HepG2 (cell line): ENCODE measurements around the gene GSS.

Experiments used
- ATF3 ChIP-seq: sonication (generic); formaldehyde crosslinking; IDR thresholded peaks from 2 replicates; pipeline ENCODE4 v1.4.0; 2020; ENCODE audit warnings: missing genetic modification reagents
- CENPX ChIP-seq: sonication (generic); formaldehyde crosslinking; IDR thresholded peaks from 2 replicates; pipeline ENCODE4 v1.9.0; 2021; ENCODE audit warnings: mild to moderate bottlenecking, missing genetic modification reagents, moderate library complexity
- CREB1 ChIP-seq, 2 experiments: fragments of 450-650 bp in 1 of 2; IDR thresholded peaks; 2 replicates each; pipeline ENCODE4 v1.6.1; 2016 to 2017; ENCODE audit warnings: control low read depth in 1 of 2, mild to moderate bottlenecking in 1 of 2, missing compliant biosample characterization in 1 of 2, missing genetic modification characterization in 1 of 2
- EZH2 ChIP-seq: conservative IDR thresholded peaks from 2 replicates; pipeline ENCODE4 v1.6.1; 2012; ENCODE audit warnings: mild to moderate bottlenecking, low read depth, low read length, moderate library complexity
- TF ChIP-seq, protein P1 (sequence below): IDR thresholded peaks from 2 replicates; pipeline ENCODE4 v1.6.1; 2012; ENCODE audit warnings: inconsistent platforms
- TF ChIP-seq, protein P2 (sequence below): sonication (generic); formaldehyde crosslinking; IDR thresholded peaks from 2 replicates; pipeline ENCODE4 v1.5.0; 2020; ENCODE audit warnings: mild to moderate bottlenecking, missing genetic modification reagents, moderate library complexity

- TF ChIP-seq CREB1 (IDR thresholded peaks at IDR 0.05), result no peak
- TF ChIP-seq CREB1 (CRISPR knock-in tag; IDR thresholded peaks at IDR 0.05), result no peak
- no peak for TF ChIP-seq ATF3 (CRISPR knock-in tag)
- TF ChIP-seq CENPX (CRISPR knock-in tag), result no peak
- TF ChIP-seq, protein P1, sequence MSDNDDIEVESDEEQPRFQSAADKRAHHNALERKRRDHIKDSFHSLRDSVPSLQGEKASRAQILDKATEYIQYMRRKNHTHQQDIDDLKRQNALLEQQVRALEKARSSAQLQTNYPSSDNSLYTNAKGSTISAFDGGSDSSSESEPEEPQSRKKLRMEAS, result no peak
- TF ChIP-seq, protein P2, sequence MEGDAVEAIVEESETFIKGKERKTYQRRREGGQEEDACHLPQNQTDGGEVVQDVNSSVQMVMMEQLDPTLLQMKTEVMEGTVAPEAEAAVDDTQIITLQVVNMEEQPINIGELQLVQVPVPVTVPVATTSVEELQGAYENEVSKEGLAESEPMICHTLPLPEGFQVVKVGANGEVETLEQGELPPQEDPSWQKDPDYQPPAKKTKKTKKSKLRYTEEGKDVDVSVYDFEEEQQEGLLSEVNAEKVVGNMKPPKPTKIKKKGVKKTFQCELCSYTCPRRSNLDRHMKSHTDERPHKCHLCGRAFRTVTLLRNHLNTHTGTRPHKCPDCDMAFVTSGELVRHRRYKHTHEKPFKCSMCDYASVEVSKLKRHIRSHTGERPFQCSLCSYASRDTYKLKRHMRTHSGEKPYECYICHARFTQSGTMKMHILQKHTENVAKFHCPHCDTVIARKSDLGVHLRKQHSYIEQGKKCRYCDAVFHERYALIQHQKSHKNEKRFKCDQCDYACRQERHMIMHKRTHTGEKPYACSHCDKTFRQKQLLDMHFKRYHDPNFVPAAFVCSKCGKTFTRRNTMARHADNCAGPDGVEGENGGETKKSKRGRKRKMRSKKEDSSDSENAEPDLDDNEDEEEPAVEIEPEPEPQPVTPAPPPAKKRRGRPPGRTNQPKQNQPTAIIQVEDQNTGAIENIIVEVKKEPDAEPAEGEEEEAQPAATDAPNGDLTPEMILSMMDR (CRISPR knock-in tag), result no peak
- TF ChIP-seq EZH2, result no peak
These were observed 75.3 kb downstream of the GSS start for GRCh38 chr20:34880215-34880850.
